Measurements from ENCODE around the gene PKN1.

- TF ChIP-seq MAX (IDR thresholded peaks at IDR 0.05) (no peak), JUND (IDR thresholded peaks at IDR 0.05) (no peak), FOXA1 (IDR thresholded peaks at IDR 0.05) (no peak), HNF4G (IDR thresholded peaks at IDR 0.05) (no peak), YY1 (IDR thresholded peaks at IDR 0.05) (no peak), GABPA (IDR thresholded peaks at IDR 0.05 in 1 of 2, conservative IDR thresholded peaks at IDR 0.05 in 1 of 2) (no peak), RAD21 (IDR thresholded peaks at IDR 0.05) (no peak), TAF1 (conservative IDR thresholded peaks at IDR 0.05) (no peak), SP1 (IDR thresholded peaks at IDR 0.05) (no peak), HNF4A (conservative IDR thresholded peaks at IDR 0.05) (no peak)
- TF ChIP-seq, protein P1, sequence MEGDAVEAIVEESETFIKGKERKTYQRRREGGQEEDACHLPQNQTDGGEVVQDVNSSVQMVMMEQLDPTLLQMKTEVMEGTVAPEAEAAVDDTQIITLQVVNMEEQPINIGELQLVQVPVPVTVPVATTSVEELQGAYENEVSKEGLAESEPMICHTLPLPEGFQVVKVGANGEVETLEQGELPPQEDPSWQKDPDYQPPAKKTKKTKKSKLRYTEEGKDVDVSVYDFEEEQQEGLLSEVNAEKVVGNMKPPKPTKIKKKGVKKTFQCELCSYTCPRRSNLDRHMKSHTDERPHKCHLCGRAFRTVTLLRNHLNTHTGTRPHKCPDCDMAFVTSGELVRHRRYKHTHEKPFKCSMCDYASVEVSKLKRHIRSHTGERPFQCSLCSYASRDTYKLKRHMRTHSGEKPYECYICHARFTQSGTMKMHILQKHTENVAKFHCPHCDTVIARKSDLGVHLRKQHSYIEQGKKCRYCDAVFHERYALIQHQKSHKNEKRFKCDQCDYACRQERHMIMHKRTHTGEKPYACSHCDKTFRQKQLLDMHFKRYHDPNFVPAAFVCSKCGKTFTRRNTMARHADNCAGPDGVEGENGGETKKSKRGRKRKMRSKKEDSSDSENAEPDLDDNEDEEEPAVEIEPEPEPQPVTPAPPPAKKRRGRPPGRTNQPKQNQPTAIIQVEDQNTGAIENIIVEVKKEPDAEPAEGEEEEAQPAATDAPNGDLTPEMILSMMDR (IDR thresholded peaks at IDR 0.05; ENCODE audit: low read depth, low read length, missing input control), result no peak
- TF ChIP-seq, protein P2, sequence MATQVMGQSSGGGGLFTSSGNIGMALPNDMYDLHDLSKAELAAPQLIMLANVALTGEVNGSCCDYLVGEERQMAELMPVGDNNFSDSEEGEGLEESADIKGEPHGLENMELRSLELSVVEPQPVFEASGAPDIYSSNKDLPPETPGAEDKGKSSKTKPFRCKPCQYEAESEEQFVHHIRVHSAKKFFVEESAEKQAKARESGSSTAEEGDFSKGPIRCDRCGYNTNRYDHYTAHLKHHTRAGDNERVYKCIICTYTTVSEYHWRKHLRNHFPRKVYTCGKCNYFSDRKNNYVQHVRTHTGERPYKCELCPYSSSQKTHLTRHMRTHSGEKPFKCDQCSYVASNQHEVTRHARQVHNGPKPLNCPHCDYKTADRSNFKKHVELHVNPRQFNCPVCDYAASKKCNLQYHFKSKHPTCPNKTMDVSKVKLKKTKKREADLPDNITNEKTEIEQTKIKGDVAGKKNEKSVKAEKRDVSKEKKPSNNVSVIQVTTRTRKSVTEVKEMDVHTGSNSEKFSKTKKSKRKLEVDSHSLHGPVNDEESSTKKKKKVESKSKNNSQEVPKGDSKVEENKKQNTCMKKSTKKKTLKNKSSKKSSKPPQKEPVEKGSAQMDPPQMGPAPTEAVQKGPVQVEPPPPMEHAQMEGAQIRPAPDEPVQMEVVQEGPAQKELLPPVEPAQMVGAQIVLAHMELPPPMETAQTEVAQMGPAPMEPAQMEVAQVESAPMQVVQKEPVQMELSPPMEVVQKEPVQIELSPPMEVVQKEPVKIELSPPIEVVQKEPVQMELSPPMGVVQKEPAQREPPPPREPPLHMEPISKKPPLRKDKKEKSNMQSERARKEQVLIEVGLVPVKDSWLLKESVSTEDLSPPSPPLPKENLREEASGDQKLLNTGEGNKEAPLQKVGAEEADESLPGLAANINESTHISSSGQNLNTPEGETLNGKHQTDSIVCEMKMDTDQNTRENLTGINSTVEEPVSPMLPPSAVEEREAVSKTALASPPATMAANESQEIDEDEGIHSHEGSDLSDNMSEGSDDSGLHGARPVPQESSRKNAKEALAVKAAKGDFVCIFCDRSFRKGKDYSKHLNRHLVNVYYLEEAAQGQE (IDR thresholded peaks at IDR 0.05), result no peak
- TF ChIP-seq, protein P3, sequence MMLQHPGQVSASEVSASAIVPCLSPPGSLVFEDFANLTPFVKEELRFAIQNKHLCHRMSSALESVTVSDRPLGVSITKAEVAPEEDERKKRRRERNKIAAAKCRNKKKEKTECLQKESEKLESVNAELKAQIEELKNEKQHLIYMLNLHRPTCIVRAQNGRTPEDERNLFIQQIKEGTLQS (IDR thresholded peaks at IDR 0.05), result no peak
Measured at GRCh38 chr19:14405380-14405757, 27.7 kb upstream of the PKN1 start.

Data from liver (tissue), 3 donors.